ENCODE results near the gene CLDND2. TPM values are rescaled to one million over a fixed set of nuclear protein-coding genes. Genes with fewer than 3 reads are reported as not detected.

Gene CLDND2
- total RNA-seq, 4 donors from 2014 or later = not detected

- no peak for DNase-seq (ENCODE audit: low spot score)
- no peak for ATAC-seq (ENCODE audit: low FRiP score)
- TF ChIP-seq, protein P1, sequence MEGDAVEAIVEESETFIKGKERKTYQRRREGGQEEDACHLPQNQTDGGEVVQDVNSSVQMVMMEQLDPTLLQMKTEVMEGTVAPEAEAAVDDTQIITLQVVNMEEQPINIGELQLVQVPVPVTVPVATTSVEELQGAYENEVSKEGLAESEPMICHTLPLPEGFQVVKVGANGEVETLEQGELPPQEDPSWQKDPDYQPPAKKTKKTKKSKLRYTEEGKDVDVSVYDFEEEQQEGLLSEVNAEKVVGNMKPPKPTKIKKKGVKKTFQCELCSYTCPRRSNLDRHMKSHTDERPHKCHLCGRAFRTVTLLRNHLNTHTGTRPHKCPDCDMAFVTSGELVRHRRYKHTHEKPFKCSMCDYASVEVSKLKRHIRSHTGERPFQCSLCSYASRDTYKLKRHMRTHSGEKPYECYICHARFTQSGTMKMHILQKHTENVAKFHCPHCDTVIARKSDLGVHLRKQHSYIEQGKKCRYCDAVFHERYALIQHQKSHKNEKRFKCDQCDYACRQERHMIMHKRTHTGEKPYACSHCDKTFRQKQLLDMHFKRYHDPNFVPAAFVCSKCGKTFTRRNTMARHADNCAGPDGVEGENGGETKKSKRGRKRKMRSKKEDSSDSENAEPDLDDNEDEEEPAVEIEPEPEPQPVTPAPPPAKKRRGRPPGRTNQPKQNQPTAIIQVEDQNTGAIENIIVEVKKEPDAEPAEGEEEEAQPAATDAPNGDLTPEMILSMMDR (IDR thresholded peaks at IDR 0.05) = no peak
These were observed 31.5 kb downstream of the CLDND2 start for GRCh38 chr19:51337141-51337860.

GRCh38 chr19:51333836-51334460 lies 34.9 kb downstream of the CLDND2 start:
- no peak for DNase-seq (ENCODE audit: low spot score)
- ATAC-seq (ENCODE audit: low FRiP score) = no peak
- TF ChIP-seq, protein P1 (IDR thresholded peaks at IDR 0.05) = no peak

DNA sequence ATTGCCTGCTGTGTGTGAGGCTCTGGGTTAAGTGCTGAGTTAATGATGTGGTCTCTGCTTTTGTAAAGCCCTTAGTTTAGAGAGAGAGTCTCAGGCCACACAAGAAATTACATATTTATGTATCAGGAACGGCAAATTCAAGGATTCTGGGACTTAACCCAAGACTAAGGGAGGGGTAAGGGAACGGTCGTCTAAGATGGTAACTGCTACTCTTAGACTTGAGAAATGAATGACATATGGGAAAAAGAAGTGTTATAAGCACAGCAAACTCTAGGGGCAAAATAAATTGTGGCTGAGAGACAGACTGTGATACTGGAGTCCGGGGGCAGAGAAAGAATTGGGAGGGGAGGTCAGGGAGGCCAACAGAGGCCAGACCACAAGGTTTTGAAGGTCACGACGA lies 37.1 kb downstream of the CLDND2 start:
- no peak for DNase-seq (ENCODE audit: low spot score)
- TF ChIP-seq, protein P1 (IDR thresholded peaks at IDR 0.05) = no peak
- no peak for ATAC-seq (ENCODE audit: low FRiP score)

- DNase-seq (ENCODE audit: low spot score) = no peak
- TF ChIP-seq, protein P1 (IDR thresholded peaks at IDR 0.05) = no peak
- ATAC-seq (ENCODE audit: low FRiP score) = no peak
These were observed 37.6 kb downstream of the CLDND2 start for GRCh38 chr19:51331193-51331592.

DNA sequence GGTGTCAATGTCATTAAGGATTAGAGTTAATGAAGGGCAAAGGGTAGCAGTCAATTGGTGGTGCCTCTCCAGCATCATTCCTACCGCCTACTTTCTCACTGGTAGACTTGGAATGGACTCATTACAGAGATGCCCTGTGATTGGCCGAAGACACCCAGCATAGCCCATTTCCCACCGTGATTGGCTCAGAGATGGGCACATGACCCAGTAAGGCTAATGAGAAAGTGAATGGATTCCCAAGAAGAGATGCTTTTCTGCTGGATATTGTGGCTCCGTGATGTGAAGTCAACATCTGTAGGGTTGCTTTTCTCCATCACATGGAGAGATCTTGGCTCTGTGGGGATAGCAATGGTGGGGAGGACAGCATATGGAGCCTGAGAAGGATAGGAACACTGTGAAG lies 38.4 kb downstream of the CLDND2 start:
- ATAC-seq (ENCODE audit: low FRiP score) = no peak

DNA sequence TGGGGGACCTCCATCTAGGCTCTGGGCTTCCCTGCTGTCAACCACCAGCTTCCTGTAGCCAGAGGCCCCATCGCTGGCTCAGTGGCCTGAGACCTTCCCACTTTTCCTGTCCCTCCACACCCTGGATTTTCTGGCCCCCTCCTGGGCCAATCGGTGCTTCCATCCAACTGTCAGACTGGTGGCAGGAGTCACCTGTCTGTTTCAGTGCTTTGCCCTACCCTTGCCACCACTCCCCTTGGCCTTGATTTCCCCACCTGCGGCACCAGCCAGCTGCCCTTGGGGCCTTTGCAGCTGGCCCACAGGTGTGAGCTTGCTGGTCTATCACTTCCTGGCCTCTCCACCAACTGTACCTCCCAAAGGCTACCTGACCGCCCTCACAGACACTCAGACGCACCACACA lies 39.4 kb downstream of the CLDND2 start:
- ATAC-seq (ENCODE audit: low FRiP score) (no peak), DNase-seq (ENCODE audit: low spot score) (no peak)
- TF ChIP-seq, protein P1 (IDR thresholded peaks at IDR 0.05) = no peak

More for the DNA sequence above, 38.4 kb downstream of the CLDND2 start:
- no peak for DNase-seq (ENCODE audit: low spot score)
- TF ChIP-seq, protein P1 (IDR thresholded peaks at IDR 0.05) = no peak

Data from omental fat pad (tissue), 4 donors.